A549 (cell line): ENCODE measurements around the gene PBX1. TPM values are rescaled to one million over a fixed set of nuclear protein-coding genes. Genes with fewer than 3 reads are reported as not detected.

Source experiments
- ATAC-seq, 2 experiments: fragments of 200-7000 bp in 1 of 2; fragments of >200 bp in 1 of 2; cut with Nextera tagmentation in 1 of 2; cut with Tn5 transposase in 1 of 2; 3 replicates each; pipeline versions ENCODE4 v1.8.0 to v1.9.1; 2018 to 2020; ENCODE audit warnings: mild to moderate bottlenecking in 1 of 2, moderate library complexity in 1 of 2
- CTCF ChIA-PET: fragments of 300-600 bp; sonication (Branson Sonifier 250); formaldehyde crosslinking; extraction: SDS; loops from one replicate; lab custom pipeline; 2021; ENCODE audit warnings: antibody characterized with exemption, inconsistent platforms; lab: Yijun Ruan, JAX
- POLR2A ChIA-PET: fragments of 350-600 bp; formaldehyde crosslinking; extraction: SDS; loops from one replicate; lab custom pipeline; 2021; ENCODE audit warnings: antibody characterized with exemption, inconsistent platforms; lab: Yijun Ruan, JAX
- DNase-seq, 2 experiments: peaks; one replicate each; pipeline versions ENCODE4 v3.0.0 to v3.0.0-alpha.2; 2011 to 2016; ENCODE audit warnings: low read depth in 1 of 2, low spot score in 1 of 2
- FAIRE-seq: peaks from 2 replicates; lab custom pipeline; 2011; peaks lifted over from hg19 to GRCh38; lab: Jason Lieb, UNC
- H3K27ac ChIP-seq, 2 experiments: fragments of >200 bp; sonication (Bioruptor Twin); formaldehyde crosslinking; 3 replicates each; pipeline ENCODE4 v1.5.1; 2016 to 2017
- H3K4me1 ChIP-seq: fragments of >200 bp; sonication (Bioruptor Twin); formaldehyde crosslinking; 3 replicates; pipeline ENCODE4 v1.6.1; 2016
- H3K4me2 ChIP-seq: fragments of >200 bp; sonication (Bioruptor Twin); formaldehyde crosslinking; 3 replicates; pipeline ENCODE4 v1.6.1; 2016
- H3K4me3 ChIP-seq: fragments of >200 bp; sonication (Bioruptor Twin); formaldehyde crosslinking; 3 replicates; pipeline ENCODE4 v1.5.1; 2016
- H3K9me3 ChIP-seq: fragments of >200 bp; sonication (Bioruptor Twin); formaldehyde crosslinking; 3 replicates; pipeline ENCODE4 v1.6.1; 2016
- BCL3 ChIP-seq: fragments of >200 bp; sonication (Bioruptor Twin); formaldehyde crosslinking; IDR thresholded peaks from 3 replicates; pipeline ENCODE4 v1.6.1; 2016
- BHLHE40 ChIP-seq: IDR thresholded peaks from 2 replicates; pipeline ENCODE4 v1.6.1; 2012; ENCODE audit warnings: low read depth, low read length, inconsistent platforms
- CBX2 ChIP-seq: fragments of 200-600 bp; sonication (generic); IDR thresholded peaks from 2 replicates; pipeline ENCODE4 v1.6.1; 2016; ENCODE audit warnings: low read depth, mild to moderate bottlenecking, borderline replicate concordance
- CHD4 ChIP-seq: fragments of 200-600 bp; sonication (generic); IDR thresholded peaks from 2 replicates; pipeline ENCODE4 v1.6.1; 2016; ENCODE audit warnings: antibody characterized with exemption, mild to moderate bottlenecking, borderline replicate concordance
- E2F6 ChIP-seq: IDR thresholded peaks from 2 replicates; pipeline ENCODE4 v1.6.1; 2012; ENCODE audit warnings: low read depth, borderline replicate concordance
- FOXS1 ChIP-seq: fragments of 250-450 bp; sonication (Bioruptor Pico); IDR thresholded peaks from 2 replicates; pipeline ENCODE4 v1.5.0; 2020; ENCODE audit warnings: mild to moderate bottlenecking, moderate library complexity
- HMGXB4 ChIP-seq: fragments of 250-450 bp; sonication (Bioruptor Pico); IDR thresholded peaks from 2 replicates; pipeline ENCODE4 v1.5.0; 2021; ENCODE audit warnings: mild to moderate bottlenecking, moderate library complexity, borderline replicate concordance
- HOXB13 ChIP-seq: fragments of 250-450 bp; sonication (Bioruptor Pico); IDR thresholded peaks from 2 replicates; pipeline ENCODE4 v1.5.0; 2020; ENCODE audit warnings: low read depth, mild to moderate bottlenecking, moderate library complexity
- HOXB5 ChIP-seq: fragments of 250-450 bp; sonication (Bioruptor Pico); IDR thresholded peaks from 2 replicates; pipeline ENCODE4 v1.5.0; 2020; ENCODE audit warnings: mild to moderate bottlenecking, moderate library complexity
- JUN ChIP-seq, 2 experiments: fragments of >200 bp; sonication (Bioruptor Twin); formaldehyde crosslinking; IDR thresholded peaks; 2 replicates in 1 of 2; 3 replicates in 1 of 2; pipeline ENCODE4 v1.6.1; 2016 to 2017
- KDM1A ChIP-seq: fragments of 200-600 bp; sonication (generic); IDR thresholded peaks from 2 replicates; pipeline ENCODE4 v1.6.1; 2016; ENCODE audit warnings: low read depth, mild to moderate bottlenecking
- MAFK ChIP-seq: fragments of 450-650 bp; IDR thresholded peaks from 2 replicates; pipeline ENCODE4 v1.6.1; 2014; ENCODE audit not compliant: partially characterized antibody
- MAZ ChIP-seq: fragments of 150-350 bp; IDR thresholded peaks from 2 replicates; pipeline ENCODE4 v1.6.1; 2014; ENCODE audit warnings: antibody characterized with exemption, low read depth, low read length, borderline replicate concordance
- NFE2L2 ChIP-seq: fragments of 150-350 bp; conservative IDR thresholded peaks from 2 replicates; pipeline ENCODE4 v1.6.1; 2014; ENCODE audit warnings: low read length
- NPAS2 ChIP-seq: fragments of 250-450 bp; sonication (Bioruptor Pico); IDR thresholded peaks from 2 replicates; pipeline ENCODE4 v1.8.0; 2022; ENCODE audit warnings: mild to moderate bottlenecking, moderate library complexity, borderline replicate concordance
- RAD21 ChIP-seq, 2 experiments: fragments of >200 bp in 1 of 2; sonication (Bioruptor Twin) in 1 of 2; formaldehyde crosslinking in 1 of 2; IDR thresholded peaks in 1 of 2; conservative IDR thresholded peaks in 1 of 2; 2 replicates in 1 of 2; 3 replicates in 1 of 2; pipeline ENCODE4 v1.6.1; 2012 to 2018; ENCODE audit warnings: inconsistent platforms in 1 of 2
- RARB ChIP-seq: fragments of 250-450 bp; sonication (Bioruptor Pico); IDR thresholded peaks from 2 replicates; pipeline ENCODE4 v1.8.0; 2021; ENCODE audit warnings: mild to moderate bottlenecking, moderate library complexity
- RCOR1 ChIP-seq: fragments of 150-350 bp; IDR thresholded peaks from 2 replicates; pipeline ENCODE4 v1.6.1; 2014; ENCODE audit warnings: antibody characterized with exemption, low read length, low read depth
- REST ChIP-seq: fragments of 200-600 bp; sonication (generic); IDR thresholded peaks from 2 replicates; pipeline ENCODE4 v1.6.1; 2016; ENCODE audit warnings: antibody characterized with exemption, mild to moderate bottlenecking, moderate library complexity
- TP53 ChIP-seq: fragments of 250-450 bp; sonication (Bioruptor Pico); IDR thresholded peaks from 2 replicates; pipeline ENCODE4 v1.5.0; 2021; ENCODE audit warnings: mild to moderate bottlenecking, moderate library complexity
- WGBS: methylation state at CpG from one replicate; pipeline ENCODE4 v1.1.6; 2017; ENCODE audit errors: missing lambda C conversion rate; 5-methylcytosine and 5-hydroxymethylcytosine counted together
- polyA plus RNA-seq, 4 experiments: library from polyadenylated mRNA; depleted of rRNA in 3 of 4; stranded (reverse); fragments of >200 nt; fragmentation: RNase III in 1 of 4; extraction: RNeasy Plus Mini Kit Qiagen cat#74134 plus additional on column Dnase treatment in 1 of 4; gene quantifications; 2 replicates in 3 of 4; 3 replicates in 1 of 4; pipeline ENCODE4 v1.2.3, GENCODE V29; 2011 to 2017

The PBX1 gene
- polyA plus RNA-seq, 2 of the 4 experiments (the other 2 are of a cell fraction): 47.8 to 61.5 TPM

- no peak for FAIRE-seq
These were observed 69.8 kb downstream of the PBX1 start for GRCh38 chr1:164628772-164629171.

More at GRCh38 chr1:164628772-164629171, 69.8 kb downstream of the PBX1 start:
- ChIA-PET POLR2A (no interaction called here), CTCF (interaction anchor here (1.0 to 1.4 kb wide), 3 partner anchors 10 to 158 kb away, joined by 3 to 5 read pairs (median 5); no protein-coding TSS in a partner anchor)
- TF ChIP-seq BHLHE40 (no peak), KDM1A (no peak), RCOR1 (no peak), FOXS1 (no peak), TP53 (CRISPR knock-in tag) (no peak), NFE2L2 (no peak), HOXB5 (CRISPR knock-in tag) (no peak), E2F6 (no peak), BCL3 (no peak), JUN (IDR thresholded peaks at IDR 0.05) (no peak), HOXB13 (CRISPR knock-in tag) (no peak), MAFK (no peak), RAD21 (conservative IDR thresholded peaks at IDR 0.05 in 1 of 2, IDR thresholded peaks at IDR 0.05 in 1 of 2) (no peak), MAZ (no peak), CBX2 (no peak), HMGXB4 (no peak), NPAS2 (CRISPR knock-in tag) (no peak), REST (no peak), RARB (CRISPR knock-in tag) (no peak), CHD4 (no peak)
- no peak overlapping the region for H3K4me2 ChIP-seq
- no peak overlapping the region for H3K4me3 ChIP-seq
- 66% methylated on average over 7 of the region's 7 CpGs for WGBS
- H3K27ac ChIP-seq: peak overlapping the region in 1 of 2 experiments; percentile 67; a peak in 3 of 6 replicates
- peaks cover 49% of the 10 kb centered on the region for H3K4me1 ChIP-seq
- no peaks in the 10 kb centered on the region for H3K9me3 ChIP-seq
- ATAC-seq (no peak), DNase-seq (no peak)
